IPS-18a (cell line): ENCODE measurements around the gene VSX2.
A peak's percentile ranks its signal among the peaks of the same experiment; 100 is the strongest.

Experiments used
- H3K27ac ChIP-seq: one replicate; pipeline ENCODE4 v1.5.1; 2013; ENCODE audit warnings: low read length
- H3K27me3 ChIP-seq: one replicate; pipeline ENCODE4 v1.6.1; 2013; ENCODE audit warnings: mild to moderate bottlenecking, low read length; ENCODE audit not compliant: control insufficient read depth, insufficient read depth
- H3K36me3 ChIP-seq: one replicate; pipeline ENCODE4 v1.6.1; 2013; ENCODE audit warnings: low read depth, low read length; ENCODE audit not compliant: control insufficient read depth
- H3K4me1 ChIP-seq: one replicate; pipeline ENCODE4 v1.6.1; 2013; ENCODE audit warnings: low read depth, low read length; ENCODE audit not compliant: control insufficient read depth
- H3K4me3 ChIP-seq: one replicate; pipeline ENCODE4 v1.5.1; 2013; ENCODE audit warnings: low read length
- H3K9ac ChIP-seq: one replicate; pipeline ENCODE4 v1.6.1; 2013; ENCODE audit warnings: mild to moderate bottlenecking, low read length, moderate library complexity
- H3K9me3 ChIP-seq: one replicate; pipeline ENCODE4 v1.6.1; 2013; ENCODE audit warnings: low read depth, low read length; ENCODE audit not compliant: control insufficient read depth

Gene VSX2

DNA sequence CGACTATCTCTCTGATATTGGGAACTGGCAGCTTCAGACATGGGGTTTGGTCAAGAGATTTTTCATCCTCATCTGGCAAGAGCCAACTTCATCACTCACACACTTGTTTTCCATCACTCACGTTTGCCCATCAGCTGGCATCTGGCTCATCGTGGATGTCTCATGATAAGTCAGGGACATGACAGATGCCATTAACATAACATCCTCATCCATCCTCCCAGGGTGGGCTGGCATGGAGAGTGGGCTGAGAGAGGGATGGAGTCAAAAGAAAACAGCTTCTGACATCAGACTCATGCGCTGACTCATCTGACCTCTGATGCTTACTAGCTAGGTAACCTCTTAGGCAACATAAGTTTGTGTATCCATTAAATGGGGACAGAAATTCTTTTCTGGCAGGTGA lies 1.8 kb upstream of the VSX2 start:
- no peak overlapping the region for H3K9ac ChIP-seq
- peaks cover 59% of the 10 kb centered on the region for H3K27me3 ChIP-seq
- peaks cover 13% of the 10 kb centered on the region for H3K4me1 ChIP-seq
- no peak overlapping the region for H3K4me3 ChIP-seq
- H3K9me3 ChIP-seq, result no peaks in the 10 kb centered on the region
- no peak overlapping the region for H3K27ac ChIP-seq
- no peaks in the 10 kb centered on the region for H3K36me3 ChIP-seq

DNA sequence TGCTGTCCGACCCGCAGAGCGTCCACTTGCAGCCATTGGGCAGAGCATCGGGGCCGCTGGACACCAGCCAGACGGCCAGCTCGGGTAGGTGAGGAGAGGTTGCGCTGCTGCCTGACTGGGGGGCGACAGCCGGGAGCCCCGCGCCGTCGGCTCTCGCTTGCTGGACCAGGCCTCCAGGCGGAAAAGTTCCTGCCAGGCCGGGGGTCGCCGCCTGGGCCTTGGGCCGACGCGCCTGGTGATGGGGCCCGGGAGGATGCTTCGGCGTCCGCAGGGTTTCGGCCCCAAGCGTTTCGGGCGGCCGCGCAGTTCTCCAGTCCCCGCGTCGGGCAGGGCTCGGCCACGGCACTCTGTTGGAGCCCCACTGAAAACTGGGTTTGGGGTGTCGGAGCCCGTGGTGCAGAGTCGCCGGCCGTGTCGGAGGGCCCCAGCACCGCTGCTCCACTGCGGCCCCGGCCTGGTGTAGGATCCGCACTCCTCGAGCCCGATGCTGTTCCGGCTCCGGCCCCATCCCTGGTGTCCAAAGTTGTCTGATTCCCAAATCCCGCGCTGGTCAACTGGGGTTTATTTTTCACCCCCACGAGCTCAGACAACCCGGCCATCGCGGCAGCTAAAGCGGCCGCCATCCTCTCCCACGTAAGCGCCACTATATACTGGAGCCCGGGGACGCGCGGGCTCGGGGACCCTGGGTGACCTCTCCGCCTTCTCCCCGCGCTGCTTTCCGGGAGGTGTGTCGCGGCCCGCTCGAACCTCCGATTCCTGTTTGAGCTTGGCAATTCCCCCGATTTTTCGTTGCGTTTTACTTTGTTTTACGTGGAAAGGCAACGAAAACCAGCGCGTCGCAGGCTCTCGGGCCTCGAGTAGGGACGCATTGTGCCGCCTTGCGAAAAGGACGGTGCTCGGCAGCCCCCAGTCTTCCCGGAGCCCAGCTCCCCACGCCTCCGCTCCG lies 872 bp downstream of the VSX2 start:
- H3K4me3 ChIP-seq, result peak overlapping the region; percentile 43
- H3K27ac ChIP-seq, result no peak overlapping the region
- no peaks in the 10 kb centered on the region for H3K36me3 ChIP-seq
- H3K9me3 ChIP-seq, result no peaks in the 10 kb centered on the region
- H3K9ac ChIP-seq, result no peak overlapping the region
- H3K4me1 ChIP-seq, result peaks cover 14% of the 10 kb centered on the region
- H3K27me3 ChIP-seq, result peaks cover 86% of the 10 kb centered on the region

DNA sequence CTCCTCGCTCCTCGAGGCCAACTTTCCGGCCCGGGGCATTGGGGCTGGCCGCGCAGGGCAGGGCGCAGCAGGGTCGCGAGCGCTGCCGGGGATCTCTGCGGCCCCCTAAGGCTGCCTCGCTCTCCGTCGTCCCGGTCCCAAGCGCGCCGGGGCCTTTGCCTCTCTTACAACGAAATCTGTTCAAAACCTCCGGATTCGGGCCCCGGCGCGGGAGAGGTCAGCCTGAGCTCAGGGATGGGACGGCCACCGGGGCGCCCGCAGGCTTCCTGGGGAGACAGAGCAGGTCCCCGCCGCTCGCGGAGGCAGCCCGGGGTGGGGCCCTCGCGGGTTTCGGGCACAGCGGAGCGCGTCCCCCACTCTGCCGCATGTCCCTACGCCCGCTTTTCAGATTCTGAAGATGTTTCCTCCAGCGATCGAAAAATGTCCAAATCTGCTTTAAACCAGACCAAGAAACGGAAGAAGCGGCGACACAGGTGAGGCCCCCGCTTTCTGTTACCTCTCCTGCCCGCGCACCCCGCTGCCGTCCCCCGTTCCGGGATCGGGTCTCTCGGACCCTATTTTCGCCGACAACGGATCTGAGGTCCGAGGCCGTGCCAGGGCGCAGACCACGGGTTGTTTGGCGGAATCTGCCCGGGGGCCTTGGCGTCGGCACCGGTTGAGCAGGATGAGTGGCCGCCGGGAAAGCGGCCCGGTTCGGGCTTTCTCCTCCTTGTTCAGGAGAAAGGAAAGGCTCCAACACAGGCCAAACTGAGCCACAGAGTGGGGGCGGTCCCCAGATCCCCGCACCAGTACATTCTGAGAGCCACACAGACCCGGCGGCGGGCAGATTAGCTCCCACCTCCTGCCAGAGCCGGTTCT lies 1.8 kb downstream of the VSX2 start:
- H3K4me1 ChIP-seq, result peaks cover 14% of the 10 kb centered on the region
- no peak overlapping the region for H3K27ac ChIP-seq
- H3K27me3 ChIP-seq, result peaks cover 91% of the 10 kb centered on the region
- H3K4me3 ChIP-seq, result peak overlapping the region; percentile 43
- no peaks in the 10 kb centered on the region for H3K36me3 ChIP-seq
- H3K9me3 ChIP-seq, result no peaks in the 10 kb centered on the region
- no peak overlapping the region for H3K9ac ChIP-seq

DNA sequence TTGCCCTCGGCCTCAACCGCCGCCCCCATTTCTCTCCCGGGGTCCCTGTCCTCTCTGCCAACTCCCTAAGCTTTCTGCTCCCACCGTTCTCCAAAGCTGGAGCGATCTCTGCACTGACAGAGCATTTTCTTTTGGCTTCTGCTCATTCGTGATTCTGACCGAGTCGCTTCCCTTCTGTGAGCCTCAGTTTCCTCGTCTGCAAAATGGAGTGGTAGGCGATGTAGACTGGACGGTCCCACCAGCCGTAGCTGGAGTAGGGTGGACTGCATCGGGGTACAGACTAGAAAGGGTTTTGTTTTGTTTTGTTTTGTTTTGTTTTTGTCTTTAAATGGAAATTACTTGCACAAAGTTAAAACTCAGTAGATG lies 2.4 kb downstream of the VSX2 start:
- peaks cover 14% of the 10 kb centered on the region for H3K4me1 ChIP-seq
- H3K27ac ChIP-seq, result no peak overlapping the region
- H3K9ac ChIP-seq, result no peak overlapping the region
- no peaks in the 10 kb centered on the region for H3K36me3 ChIP-seq
- H3K27me3 ChIP-seq, result peaks cover 88% of the 10 kb centered on the region
- H3K4me3 ChIP-seq, result peak overlapping the region; percentile 33
- H3K9me3 ChIP-seq, result no peaks in the 10 kb centered on the region

DNA sequence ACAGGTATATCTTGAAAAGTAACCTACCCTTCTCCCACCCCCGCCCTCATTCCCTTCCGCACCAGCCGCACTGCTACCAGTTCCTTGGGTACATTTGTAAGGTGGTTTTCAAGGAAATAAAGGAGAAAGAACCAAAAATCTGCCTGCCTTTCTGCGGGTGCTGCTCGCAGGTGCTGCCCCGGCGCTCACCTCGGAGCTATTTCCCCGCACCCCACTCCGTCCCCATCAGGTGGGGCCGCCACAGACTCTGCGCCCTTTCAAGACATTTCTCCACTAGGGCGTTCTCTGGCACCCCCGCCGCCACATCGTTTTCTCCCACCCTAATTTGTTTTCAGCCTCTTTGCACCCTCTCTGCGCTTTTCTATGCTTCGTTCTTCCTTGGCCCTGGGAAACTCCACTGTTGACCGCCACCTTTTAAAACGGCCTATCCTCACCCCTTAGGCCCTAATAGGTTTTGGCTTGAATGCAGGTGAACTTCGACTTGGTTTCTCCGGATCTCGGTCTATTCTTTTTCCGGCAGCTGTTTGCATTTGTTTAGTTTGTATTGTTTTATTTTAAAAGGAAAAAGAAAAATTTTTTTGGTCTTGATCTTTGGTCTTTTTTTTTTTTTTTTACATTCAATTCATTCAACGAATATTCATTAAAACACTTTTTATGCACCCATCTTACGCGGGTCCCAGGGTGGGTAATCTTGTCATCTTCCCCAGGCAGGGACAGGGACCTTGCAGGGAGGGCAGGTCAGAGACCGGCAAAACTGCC lies 3.0 kb downstream of the VSX2 start:
- Histone ChIP-seq H3K9ac (no peak overlapping the region), H3K4me1 (peaks cover 14% of the 10 kb centered on the region), H3K4me3 (peak overlapping the region; percentile 33), H3K36me3 (no peaks in the 10 kb centered on the region), H3K27me3 (peaks cover 84% of the 10 kb centered on the region), H3K9me3 (no peaks in the 10 kb centered on the region), H3K27ac (no peak overlapping the region)

DNA sequence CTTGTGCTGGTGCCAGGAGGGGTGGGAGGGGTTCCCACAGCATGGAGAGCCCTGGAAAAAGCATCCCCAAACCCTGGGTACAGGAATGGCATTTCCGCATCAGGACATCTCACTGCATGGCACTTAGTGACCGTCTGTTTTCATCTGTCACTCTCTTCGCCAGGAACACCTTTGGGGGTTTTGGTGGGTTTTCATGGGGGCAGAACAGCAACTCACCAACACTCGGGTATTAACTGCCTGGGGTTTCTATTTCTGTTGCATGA lies 3.5 kb downstream of the VSX2 start:
- Histone ChIP-seq H3K9ac (no peak overlapping the region), H3K36me3 (no peaks in the 10 kb centered on the region), H3K4me3 (no peak overlapping the region), H3K27ac (no peak overlapping the region), H3K9me3 (no peaks in the 10 kb centered on the region), H3K27me3 (peaks cover 79% of the 10 kb centered on the region), H3K4me1 (peaks cover 14% of the 10 kb centered on the region)

DNA sequence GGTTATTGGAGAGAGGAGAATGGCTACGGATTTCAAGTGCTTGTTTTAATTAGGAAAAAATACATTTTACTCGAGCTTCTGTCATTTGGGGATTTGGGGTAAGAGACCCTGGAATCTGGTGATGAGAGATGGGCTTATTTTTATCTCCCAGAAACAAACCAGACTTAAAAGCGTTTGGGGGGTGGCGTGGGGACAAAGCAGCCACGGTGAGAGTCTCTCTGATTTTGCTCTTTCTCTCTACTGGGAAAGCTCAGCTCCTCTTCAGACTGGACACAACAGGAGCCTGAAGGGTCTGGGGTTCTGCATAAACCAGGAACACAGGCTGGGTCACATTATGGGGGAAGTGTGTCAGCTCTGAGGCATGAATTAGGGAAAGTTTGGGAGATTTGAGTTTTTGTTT lies 3.8 kb downstream of the VSX2 start:
- H3K27ac ChIP-seq, result no peak overlapping the region
- no peak overlapping the region for H3K4me3 ChIP-seq
- peaks cover 14% of the 10 kb centered on the region for H3K4me1 ChIP-seq
- peaks cover 76% of the 10 kb centered on the region for H3K27me3 ChIP-seq
- H3K36me3 ChIP-seq, result no peaks in the 10 kb centered on the region
- no peaks in the 10 kb centered on the region for H3K9me3 ChIP-seq
- H3K9ac ChIP-seq, result no peak overlapping the region

DNA sequence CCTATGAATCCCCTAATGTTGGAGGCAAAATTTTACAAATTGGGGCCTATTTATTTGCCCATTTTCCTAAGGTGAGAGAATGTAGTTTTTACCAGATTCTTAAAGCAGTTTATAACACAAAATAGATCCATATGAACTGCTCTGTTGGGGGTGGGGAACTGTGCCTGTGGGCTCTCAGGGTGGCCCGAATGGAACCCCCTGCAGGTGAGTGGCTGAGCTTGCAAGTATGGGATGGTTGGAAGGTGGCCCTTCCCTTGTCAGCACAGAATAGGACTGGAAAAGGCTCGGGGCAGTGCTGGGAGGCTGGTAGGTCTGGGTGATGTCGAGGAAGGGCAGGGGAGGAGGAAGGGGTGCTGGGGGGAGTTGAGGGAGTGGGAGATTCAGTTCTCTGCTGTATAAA lies 4.9 kb downstream of the VSX2 start:
- Histone ChIP-seq H3K9me3 (no peaks in the 10 kb centered on the region), H3K36me3 (no peaks in the 10 kb centered on the region), H3K4me1 (peaks cover 14% of the 10 kb centered on the region), H3K27ac (no peak overlapping the region), H3K4me3 (no peak overlapping the region), H3K9ac (no peak overlapping the region), H3K27me3 (peaks cover 65% of the 10 kb centered on the region)

DNA sequence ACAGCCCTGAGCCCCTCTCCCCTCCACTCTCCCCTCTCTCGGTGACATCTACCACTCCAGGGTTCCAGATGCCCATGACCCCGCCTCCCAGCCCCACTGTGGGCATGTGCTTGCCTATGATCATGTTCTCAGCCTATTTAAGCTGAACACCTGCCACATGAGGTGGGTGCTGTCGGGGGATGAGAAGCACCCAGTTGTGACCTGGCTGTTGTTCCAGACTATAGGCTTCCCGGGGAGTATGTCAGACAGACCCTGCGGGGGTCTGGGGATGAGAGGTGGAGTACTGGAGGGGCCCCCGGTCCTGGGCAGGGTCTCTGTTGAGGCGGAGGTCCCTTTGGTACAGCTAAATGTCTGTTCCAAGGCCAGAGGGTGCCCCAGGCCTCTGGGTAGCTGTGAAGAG lies 6.0 kb downstream of the VSX2 start:
- no peak overlapping the region for H3K27ac ChIP-seq
- H3K27me3 ChIP-seq, result peaks cover 53% of the 10 kb centered on the region

DNA sequence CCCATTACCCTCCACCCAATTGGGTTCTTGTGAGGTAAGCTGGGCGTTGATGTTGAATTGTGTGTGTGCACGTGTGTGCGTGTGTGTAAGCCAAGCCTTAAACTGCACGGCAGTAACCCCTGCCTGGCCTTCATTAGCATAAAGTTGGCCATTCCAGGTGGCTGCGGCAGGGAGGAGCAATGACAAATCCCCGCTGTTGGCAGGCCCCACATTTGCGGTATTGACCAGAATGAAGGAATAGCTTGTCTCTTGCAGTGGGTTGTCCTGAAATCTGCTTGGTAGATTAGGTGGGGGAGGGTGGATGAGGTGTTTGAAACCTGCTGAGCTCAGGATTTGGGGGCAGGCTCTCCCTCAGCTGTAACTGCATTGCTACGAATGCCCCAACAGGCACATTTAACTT lies 7.3 kb downstream of the VSX2 start:
- no peaks in the 10 kb centered on the region for H3K9me3 ChIP-seq

More for the DNA sequence above, 6.0 kb downstream of the VSX2 start:
- H3K9ac ChIP-seq, result no peak overlapping the region
- no peaks in the 10 kb centered on the region for H3K36me3 ChIP-seq
- H3K9me3 ChIP-seq, result no peaks in the 10 kb centered on the region
- no peak overlapping the region for H3K4me3 ChIP-seq
- H3K4me1 ChIP-seq, result peaks cover 14% of the 10 kb centered on the region

DNA sequence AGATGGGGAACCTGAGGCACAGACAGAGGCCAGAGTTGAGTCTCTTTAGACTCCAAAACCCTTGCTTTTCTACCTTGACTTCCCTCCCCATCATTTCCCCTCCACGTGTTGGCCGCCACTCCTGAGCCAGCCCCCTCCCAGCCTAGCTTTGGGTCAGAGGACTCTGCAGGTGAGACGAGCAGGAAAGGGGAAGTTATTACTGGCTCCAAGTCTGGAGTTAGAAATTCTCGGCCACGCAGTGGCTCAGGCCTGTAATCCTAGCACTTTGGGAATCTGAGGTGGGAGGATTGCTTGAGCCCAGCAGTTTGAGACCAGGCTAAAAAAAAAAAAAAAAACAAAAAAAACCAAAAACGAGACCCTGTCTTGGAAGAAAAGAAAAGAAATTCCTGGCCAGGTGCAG lies 8.8 kb downstream of the VSX2 start:
- H3K9me3 ChIP-seq, result no peaks in the 10 kb centered on the region
- no peak overlapping the region for H3K27ac ChIP-seq
- peaks cover 33% of the 10 kb centered on the region for H3K27me3 ChIP-seq
- H3K36me3 ChIP-seq, result no peaks in the 10 kb centered on the region
- H3K9ac ChIP-seq, result no peak overlapping the region
- no peaks in the 10 kb centered on the region for H3K4me1 ChIP-seq
- no peak overlapping the region for H3K4me3 ChIP-seq

More for the DNA sequence above, 7.3 kb downstream of the VSX2 start:
- H3K4me3 ChIP-seq, result no peak overlapping the region
- no peak overlapping the region for H3K9ac ChIP-seq
- H3K27ac ChIP-seq, result no peak overlapping the region
- H3K4me1 ChIP-seq, result peaks cover 10% of the 10 kb centered on the region
- no peaks in the 10 kb centered on the region for H3K36me3 ChIP-seq
- H3K27me3 ChIP-seq, result peaks cover 41% of the 10 kb centered on the region
